Measurements from ENCODE around the gene TRH. TPM values are rescaled to one million over a fixed set of nuclear protein-coding genes. Genes with fewer than 3 reads are reported as not detected.
A peak's percentile ranks its signal among the peaks of the same experiment; 100 is the strongest.

TRH gene, protein sequence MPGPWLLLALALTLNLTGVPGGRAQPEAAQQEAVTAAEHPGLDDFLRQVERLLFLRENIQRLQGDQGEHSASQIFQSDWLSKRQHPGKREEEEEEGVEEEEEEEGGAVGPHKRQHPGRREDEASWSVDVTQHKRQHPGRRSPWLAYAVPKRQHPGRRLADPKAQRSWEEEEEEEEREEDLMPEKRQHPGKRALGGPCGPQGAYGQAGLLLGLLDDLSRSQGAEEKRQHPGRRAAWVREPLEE
- total RNA-seq, result not detected in 2 replicates

DNA sequence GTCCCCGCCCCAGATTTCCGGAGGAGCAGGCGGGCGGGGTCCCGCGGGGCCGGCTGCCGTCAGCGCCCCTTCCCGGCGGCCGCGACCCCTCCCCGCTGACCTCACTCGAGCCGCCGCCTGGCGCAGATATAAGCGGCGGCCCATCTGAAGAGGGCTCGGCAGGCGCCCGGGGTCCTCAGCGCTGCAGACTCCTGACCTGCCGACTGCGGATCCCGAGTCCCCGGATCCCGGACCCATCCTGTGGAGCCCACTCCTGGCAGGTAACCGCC is at the start of gene TRH:
Gene TRH, plus strand, starts transcription at position 157 of the 269 bp plus-strand sequence. CDS start 1,097 bp downstream, outside the sequence.
- no peak within 1 kb of the TSS for H3K4me3 ChIP-seq (ENCODE audit: low read depth, low read length)
- no peak for DNase-seq (ENCODE audit: low read depth)
- TF ChIP-seq, protein P1, sequence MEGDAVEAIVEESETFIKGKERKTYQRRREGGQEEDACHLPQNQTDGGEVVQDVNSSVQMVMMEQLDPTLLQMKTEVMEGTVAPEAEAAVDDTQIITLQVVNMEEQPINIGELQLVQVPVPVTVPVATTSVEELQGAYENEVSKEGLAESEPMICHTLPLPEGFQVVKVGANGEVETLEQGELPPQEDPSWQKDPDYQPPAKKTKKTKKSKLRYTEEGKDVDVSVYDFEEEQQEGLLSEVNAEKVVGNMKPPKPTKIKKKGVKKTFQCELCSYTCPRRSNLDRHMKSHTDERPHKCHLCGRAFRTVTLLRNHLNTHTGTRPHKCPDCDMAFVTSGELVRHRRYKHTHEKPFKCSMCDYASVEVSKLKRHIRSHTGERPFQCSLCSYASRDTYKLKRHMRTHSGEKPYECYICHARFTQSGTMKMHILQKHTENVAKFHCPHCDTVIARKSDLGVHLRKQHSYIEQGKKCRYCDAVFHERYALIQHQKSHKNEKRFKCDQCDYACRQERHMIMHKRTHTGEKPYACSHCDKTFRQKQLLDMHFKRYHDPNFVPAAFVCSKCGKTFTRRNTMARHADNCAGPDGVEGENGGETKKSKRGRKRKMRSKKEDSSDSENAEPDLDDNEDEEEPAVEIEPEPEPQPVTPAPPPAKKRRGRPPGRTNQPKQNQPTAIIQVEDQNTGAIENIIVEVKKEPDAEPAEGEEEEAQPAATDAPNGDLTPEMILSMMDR (IDR thresholded peaks at IDR 0.05; ENCODE audit: insufficient read depth, low read depth, low read length), result no peak

DNA sequence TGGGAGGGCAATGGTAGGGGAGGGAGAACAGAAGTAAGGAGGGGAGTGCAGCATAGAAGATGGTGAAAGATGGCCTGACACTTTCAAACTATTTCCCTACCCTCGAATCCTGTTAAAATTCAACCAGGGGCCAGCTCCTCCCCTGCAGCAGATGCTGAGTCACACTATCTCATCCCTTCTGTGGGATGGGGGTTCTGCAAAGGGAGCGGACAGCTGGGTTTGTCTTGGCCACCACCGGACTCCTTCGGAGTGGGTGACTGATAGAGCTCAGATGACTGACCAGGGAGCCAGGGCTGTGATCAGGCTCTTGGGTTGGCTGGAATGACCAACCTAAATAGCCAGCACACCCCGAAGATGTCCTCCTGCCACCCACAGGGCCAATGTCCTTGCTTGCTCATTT is 47.4 kb upstream of the TRH start:
- no peak for DNase-seq (ENCODE audit: low read depth)
- TF ChIP-seq, protein P1 (IDR thresholded peaks at IDR 0.05; ENCODE audit: insufficient read depth, low read depth, low read length), result no peak
- no peak overlapping the region for H3K4me3 ChIP-seq (ENCODE audit: low read depth, low read length)

DNA sequence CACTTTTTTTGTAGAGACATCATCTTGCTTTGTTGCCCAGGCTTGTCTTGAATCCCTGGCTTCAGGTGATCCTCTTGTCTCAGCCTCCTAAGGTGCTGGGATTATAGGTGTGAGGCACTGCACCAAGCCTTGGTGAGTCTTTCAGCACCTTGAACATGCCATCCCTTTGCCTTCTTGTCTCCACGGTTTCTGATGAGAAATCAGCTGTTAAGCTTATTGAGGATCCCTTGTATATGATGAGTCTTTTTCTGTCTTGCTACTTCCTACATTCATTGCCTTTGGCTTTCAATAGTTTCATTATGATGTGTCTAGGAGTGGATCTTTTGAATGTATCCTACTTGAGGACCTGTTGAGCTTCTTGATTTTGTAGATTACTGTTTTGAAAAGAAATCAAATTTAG is 45.1 kb upstream of the TRH start:
- no peak overlapping the region for H3K4me3 ChIP-seq (ENCODE audit: low read depth, low read length)
- no peak for DNase-seq (ENCODE audit: low read depth)
- TF ChIP-seq, protein P1 (IDR thresholded peaks at IDR 0.05; ENCODE audit: insufficient read depth, low read depth, low read length), result no peak

DNA sequence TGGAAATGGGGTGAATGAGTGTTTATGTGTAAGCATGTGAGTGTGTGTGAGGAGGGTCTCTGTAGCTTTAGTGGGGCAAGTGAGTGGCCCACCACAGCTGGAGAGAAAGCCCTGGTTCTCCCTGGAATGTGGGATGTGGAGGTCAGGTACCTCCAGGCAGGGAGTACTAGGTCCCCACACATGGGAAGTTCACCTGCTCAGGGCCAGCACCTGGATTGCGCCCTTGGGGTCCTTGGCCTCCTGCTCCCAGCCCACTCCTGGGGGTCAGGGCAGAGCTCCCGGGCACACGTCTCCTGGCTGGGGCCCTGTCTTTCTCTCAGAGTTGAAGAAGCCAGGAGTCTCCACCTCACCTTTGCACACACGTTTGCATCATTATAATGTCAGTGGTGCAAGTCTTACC is 41.0 kb upstream of the TRH start:
- DNase-seq (ENCODE audit: low read depth), result no peak
- TF ChIP-seq, protein P1 (IDR thresholded peaks at IDR 0.05; ENCODE audit: insufficient read depth, low read depth, low read length), result no peak
- no peak overlapping the region for H3K4me3 ChIP-seq (ENCODE audit: low read depth, low read length)

DNA sequence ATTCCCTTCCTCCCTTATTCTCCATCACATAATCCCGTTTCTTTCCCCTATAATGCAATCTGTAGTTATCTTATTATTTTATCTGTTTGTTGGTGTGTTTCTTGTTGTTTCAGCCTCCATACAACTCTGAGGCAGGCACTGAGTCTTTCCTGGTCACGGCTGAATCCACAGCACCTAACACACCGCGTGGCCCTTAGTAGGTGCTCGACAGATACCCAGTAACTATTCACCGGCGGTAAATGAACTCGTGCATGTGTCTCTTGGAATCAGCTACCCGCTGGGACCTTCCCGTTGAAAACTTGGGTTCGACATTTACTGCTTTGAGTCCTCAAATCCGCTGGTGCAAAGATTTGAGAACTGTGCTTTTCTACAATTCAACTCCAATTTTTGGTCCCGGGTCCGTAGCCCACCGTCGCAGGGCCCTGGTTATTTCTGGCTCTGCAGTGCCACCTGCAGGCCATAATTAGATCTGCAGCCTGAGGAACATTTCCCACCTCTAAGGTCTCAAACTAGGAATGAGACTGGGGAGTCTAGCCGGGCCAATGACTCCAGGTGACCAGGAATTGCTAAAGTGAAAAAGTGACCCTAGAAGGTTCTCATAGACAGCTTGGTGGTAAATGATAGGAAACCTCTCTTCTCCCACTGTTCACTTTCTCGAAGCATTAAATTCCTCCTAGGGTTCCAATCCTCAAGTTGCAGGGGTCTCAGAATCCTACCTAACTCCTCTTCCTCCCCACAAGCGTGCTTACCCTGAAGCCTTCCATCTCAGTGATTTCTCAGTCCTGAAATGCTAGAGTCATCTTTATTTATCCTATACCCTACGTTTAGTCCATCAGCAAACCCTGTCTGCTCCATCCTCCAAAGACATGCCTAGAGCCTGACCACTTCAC is 40.0 kb upstream of the TRH start:
- peak; percentile 31 for DNase-seq (ENCODE audit: low read depth)
- TF ChIP-seq, protein P1 (IDR thresholded peaks at IDR 0.05; ENCODE audit: insufficient read depth, low read depth, low read length), result peak; percentile 86
- H3K4me3 ChIP-seq (ENCODE audit: low read depth, low read length), result peak overlapping the region; percentile 24

DNA sequence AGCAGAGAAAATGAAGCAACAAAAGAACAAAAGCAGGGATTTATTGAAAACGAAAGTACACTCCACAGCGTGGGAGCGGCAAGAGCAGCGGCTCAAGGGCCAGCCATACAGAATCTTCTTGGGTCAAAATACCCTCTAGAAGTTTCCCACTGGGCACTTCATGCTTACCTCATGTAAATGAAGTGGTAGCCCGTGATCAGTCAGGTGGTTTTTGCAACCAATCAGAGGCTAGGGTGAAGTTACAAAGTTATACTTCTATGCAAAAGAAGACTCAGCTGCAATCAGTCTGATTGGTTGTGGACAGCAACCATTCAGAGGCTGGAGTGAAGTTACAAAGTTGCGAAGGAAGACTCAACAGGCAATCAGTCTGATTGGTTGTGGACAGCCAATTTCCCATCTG is 37.8 kb upstream of the TRH start:
- H3K4me3 ChIP-seq (ENCODE audit: low read depth, low read length), result peak overlapping the region; percentile 47
- TF ChIP-seq, protein P1 (IDR thresholded peaks at IDR 0.05; ENCODE audit: insufficient read depth, low read depth, low read length), result no peak
- DNase-seq (ENCODE audit: low read depth), result peak; percentile 86
